ENCODE measurements around the gene IL34. TPM values are rescaled to one million over a fixed set of nuclear protein-coding genes. Genes with fewer than 3 reads are reported as not detected.

IL34 gene
- total RNA-seq, 1 experiment from 2014 or later = not detected

GRCh38 chr16:70691223-70692129, 45.1 kb downstream of the IL34 start:
- H3K27me3 ChIP-seq (ENCODE audit: insufficient read depth, low read length) = no peaks in the 10 kb centered on the region
- DNase-seq (ENCODE audit: low read depth, low spot score) (no peak), ATAC-seq (no peak)
- intact Hi-C loops (cut with micrococcal nuclease) = no loop called here
- H3K36me3 ChIP-seq (ENCODE audit: control insufficient read depth in 1 of 2, insufficient read depth in 2 of 2, low read length in 2 of 2) = no peaks in the 10 kb centered on the region
- peaks cover 53 to 90% of the 10 kb centered on the region in 2 experiments for H3K4me1 ChIP-seq (ENCODE audit: control insufficient read depth in 1 of 2, insufficient read depth in 2 of 2, low read length in 2 of 2)
- no TSS peak for BruUV-seq (replicated peaks)
- H3K27ac ChIP-seq (ENCODE audit: low read depth, low read length) = no peak overlapping the region
- H3K4me3 ChIP-seq (replicated peaks in 1 of 2; ENCODE audit: low read depth in 1 of 2, low read length in 2 of 2) = no peak overlapping the region
- H3K9me3 ChIP-seq (ENCODE audit: control insufficient read depth in 1 of 2, insufficient read depth in 1 of 2, low read depth in 1 of 2, low read length in 2 of 2) = no peaks in the 10 kb centered on the region
- H3K79me2 ChIP-seq (ENCODE audit: insufficient read depth, low read length) = no peaks in the 10 kb centered on the region
- ChIA-PET POLR2A (no interaction called here), RAD21 (ENCODE audit: low non-redundant PET in 1 of 2, low total read pairs in 2 of 2, uncharacterized antibody in 2 of 2, unreplicated experiment in 2 of 2) (no interaction called here), CTCF (no interaction called here)
- no peak for TF ChIP-seq SIN3A (IDR thresholded peaks at IDR 0.05; ENCODE audit: low read depth)
- no peak for TF ChIP-seq EGR1 (IDR thresholded peaks at IDR 0.05; ENCODE audit: low read depth)
- TF ChIP-seq ATF3 (IDR thresholded peaks at IDR 0.05) = no peak
- TF ChIP-seq JUND (IDR thresholded peaks at IDR 0.05) = no peak
- no peak for TF ChIP-seq ZNF274 (IDR thresholded peaks at IDR 0.05; ENCODE audit: low read depth, low read length)
- TF ChIP-seq SP1 (IDR thresholded peaks at IDR 0.05; ENCODE audit: low read depth) = no peak
- no peak for TF ChIP-seq FOSL1 (IDR thresholded peaks at IDR 0.05; ENCODE audit: low read depth)
- no peak for TF ChIP-seq REST (IDR thresholded peaks at IDR 0.05; ENCODE audit: low read depth)
- TF ChIP-seq POLR2AphosphoS5 (IDR thresholded peaks at IDR 0.05; ENCODE audit: low read depth, low read length) = no peak
- no peak for TF ChIP-seq CTCF (IDR thresholded peaks at IDR 0.05 in 2 of 3, conservative IDR thresholded peaks at IDR 0.05 in 1 of 3; ENCODE audit: borderline replicate concordance in 1 of 3, insufficient read depth in 1 of 3, low read depth in 2 of 3, low read length in 2 of 3)
- no peaks in the 10 kb centered on the region for H3K9me2 ChIP-seq (ENCODE audit: insufficient read depth)
- H3K4me2 ChIP-seq (ENCODE audit: low read length) = no peak overlapping the region
- no peak overlapping the region for H3K9ac ChIP-seq (ENCODE audit: low read length)
- H2AFZ ChIP-seq (ENCODE audit: low read depth, low read length, poor library complexity, severe bottlenecking) = no peak overlapping the region
- H4K20me1 ChIP-seq (ENCODE audit: insufficient read depth) = no peaks in the 10 kb centered on the region

Measured in HCT116 (cell line).